Measurements from ENCODE around the gene NMB.

- TF ChIP-seq, protein P1, sequence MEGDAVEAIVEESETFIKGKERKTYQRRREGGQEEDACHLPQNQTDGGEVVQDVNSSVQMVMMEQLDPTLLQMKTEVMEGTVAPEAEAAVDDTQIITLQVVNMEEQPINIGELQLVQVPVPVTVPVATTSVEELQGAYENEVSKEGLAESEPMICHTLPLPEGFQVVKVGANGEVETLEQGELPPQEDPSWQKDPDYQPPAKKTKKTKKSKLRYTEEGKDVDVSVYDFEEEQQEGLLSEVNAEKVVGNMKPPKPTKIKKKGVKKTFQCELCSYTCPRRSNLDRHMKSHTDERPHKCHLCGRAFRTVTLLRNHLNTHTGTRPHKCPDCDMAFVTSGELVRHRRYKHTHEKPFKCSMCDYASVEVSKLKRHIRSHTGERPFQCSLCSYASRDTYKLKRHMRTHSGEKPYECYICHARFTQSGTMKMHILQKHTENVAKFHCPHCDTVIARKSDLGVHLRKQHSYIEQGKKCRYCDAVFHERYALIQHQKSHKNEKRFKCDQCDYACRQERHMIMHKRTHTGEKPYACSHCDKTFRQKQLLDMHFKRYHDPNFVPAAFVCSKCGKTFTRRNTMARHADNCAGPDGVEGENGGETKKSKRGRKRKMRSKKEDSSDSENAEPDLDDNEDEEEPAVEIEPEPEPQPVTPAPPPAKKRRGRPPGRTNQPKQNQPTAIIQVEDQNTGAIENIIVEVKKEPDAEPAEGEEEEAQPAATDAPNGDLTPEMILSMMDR (IDR thresholded peaks at IDR 0.05; ENCODE audit: insufficient read depth, low read length) = no peak
- TF ChIP-seq REST (IDR thresholded peaks at IDR 0.05; ENCODE audit: insufficient replicate concordance, low read depth) = no peak
- no peak for TF ChIP-seq POLR2AphosphoS5 (IDR thresholded peaks at IDR 0.05; ENCODE audit: low read depth)
- no peak for TF ChIP-seq GABPA (IDR thresholded peaks at IDR 0.05; ENCODE audit: low read depth)
Measured at GRCh38 chr15:84625123-84625522, 32.9 kb downstream of the NMB start.

Data from HL-60 (cell line).